Measurements from ENCODE around the gene SCN5A. TPM values are rescaled to one million over a fixed set of nuclear protein-coding genes. Genes with fewer than 3 reads are reported as not detected.

SCN5A gene
- total RNA-seq, 1 donor from 2014 or later = 3.3 TPM

GRCh38 chr3:38647217-38647970, 2.1 kb downstream of the SCN5A start:
- H3K79me2 ChIP-seq (ENCODE audit: insufficient read depth, low read length) = no peaks in the 10 kb centered on the region
- no peak for DNase-seq (ENCODE audit: low read depth)

GRCh38 chr3:38646630-38647029, 2.9 kb downstream of the SCN5A start:
- H2AFZ ChIP-seq (ENCODE audit: low read depth, low read length) = no peak overlapping the region
- Mint-ChIP-seq H3K27ac (ENCODE audit: unreplicated experiment) (no peak overlapping the region), H3K4me3 (ENCODE audit: unreplicated experiment) (no peak overlapping the region), H3K9me3 (ENCODE audit: unreplicated experiment) (no peaks in the 10 kb centered on the region), H3K27me3 (ENCODE audit: low read depth, unreplicated experiment) (peaks cover 12% of the 10 kb centered on the region), H3K36me3 (ENCODE audit: low read depth, unreplicated experiment) (no peaks in the 10 kb centered on the region), H3K4me1 (ENCODE audit: low read depth, unreplicated experiment) (no peaks in the 10 kb centered on the region)
- no peak for DNase-seq (ENCODE audit: low read depth)
- H3K79me2 ChIP-seq (ENCODE audit: insufficient read depth, low read length) = no peaks in the 10 kb centered on the region
- no peak overlapping the region for H3K27ac ChIP-seq (ENCODE audit: low read depth, low read length)
- no peak overlapping the region for H3K9ac ChIP-seq (ENCODE audit: low read length)
- no peak overlapping the region for H3K4me3 ChIP-seq (ENCODE audit: insufficient read depth, low read depth, low read length)
- no peak for FAIRE-seq
- TF ChIP-seq CTCF (IDR thresholded peaks at IDR 0.05; ENCODE audit: insufficient read depth, low read depth, low read length) (peak; percentile 37), EZH2 (IDR thresholded peaks at IDR 0.05; ENCODE audit: insufficient read depth, low read length) (no peak)
- no peaks in the 10 kb centered on the region for H3K36me3 ChIP-seq (ENCODE audit: insufficient read depth, low read length)
- no peaks in the 10 kb centered on the region for H3K9me3 ChIP-seq (ENCODE audit: insufficient read depth, low read depth, low read length)
- H3K4me2 ChIP-seq (ENCODE audit: low read length) = no peak overlapping the region
- H3K4me1 ChIP-seq (ENCODE audit: insufficient read depth, low read length) = no peaks in the 10 kb centered on the region
- peaks cover 42% of the 10 kb centered on the region for H3K27me3 ChIP-seq (ENCODE audit: insufficient read depth, low read length)
- no peaks in the 10 kb centered on the region for H4K20me1 ChIP-seq (ENCODE audit: insufficient read depth, low read length)

More at GRCh38 chr3:38647217-38647970, 2.1 kb downstream of the SCN5A start:
- H3K27ac Mint-ChIP-seq (ENCODE audit: unreplicated experiment) = no peak overlapping the region
- H3K27me3 ChIP-seq (ENCODE audit: insufficient read depth, low read length) = peaks cover 39% of the 10 kb centered on the region
- no peaks in the 10 kb centered on the region for H4K20me1 ChIP-seq (ENCODE audit: insufficient read depth, low read length)
- no peaks in the 10 kb centered on the region for H3K4me1 Mint-ChIP-seq (ENCODE audit: low read depth, unreplicated experiment)
- H3K4me2 ChIP-seq (ENCODE audit: low read length) = no peak overlapping the region
- no peak for FAIRE-seq
- H3K27ac ChIP-seq (ENCODE audit: low read depth, low read length) = no peak overlapping the region
- H3K27me3 Mint-ChIP-seq (ENCODE audit: low read depth, unreplicated experiment) = peaks cover 14% of the 10 kb centered on the region
- H3K36me3 Mint-ChIP-seq (ENCODE audit: low read depth, unreplicated experiment) = no peaks in the 10 kb centered on the region
- no peaks in the 10 kb centered on the region for H3K9me3 Mint-ChIP-seq (ENCODE audit: unreplicated experiment)
- no peaks in the 10 kb centered on the region for H3K9me3 ChIP-seq (ENCODE audit: insufficient read depth, low read depth, low read length)
- H3K9ac ChIP-seq (ENCODE audit: low read length) = no peak overlapping the region
- H2AFZ ChIP-seq (ENCODE audit: low read depth, low read length) = no peak overlapping the region
- no peaks in the 10 kb centered on the region for H3K4me1 ChIP-seq (ENCODE audit: insufficient read depth, low read length)
- no peak for TF ChIP-seq CTCF (IDR thresholded peaks at IDR 0.05; ENCODE audit: insufficient read depth, low read depth, low read length)
- no peak for TF ChIP-seq EZH2 (IDR thresholded peaks at IDR 0.05; ENCODE audit: insufficient read depth, low read length)
- H3K4me3 ChIP-seq (ENCODE audit: insufficient read depth, low read depth, low read length) = no peak overlapping the region
- H3K36me3 ChIP-seq (ENCODE audit: insufficient read depth, low read length) = no peaks in the 10 kb centered on the region
- no peak overlapping the region for H3K4me3 Mint-ChIP-seq (ENCODE audit: unreplicated experiment)

- FAIRE-seq = no peak
Observed at GRCh38 chr3:38646062-38646461, 3.4 kb downstream of the SCN5A start.

More at GRCh38 chr3:38646062-38646461, 3.4 kb downstream of the SCN5A start:
- Mint-ChIP-seq H3K4me3 (ENCODE audit: unreplicated experiment) (no peak overlapping the region), H3K27me3 (ENCODE audit: low read depth, unreplicated experiment) (peaks cover 14% of the 10 kb centered on the region), H3K9me3 (ENCODE audit: unreplicated experiment) (no peaks in the 10 kb centered on the region), H3K36me3 (ENCODE audit: low read depth, unreplicated experiment) (no peaks in the 10 kb centered on the region), H3K4me1 (ENCODE audit: low read depth, unreplicated experiment) (no peaks in the 10 kb centered on the region), H3K27ac (ENCODE audit: unreplicated experiment) (no peak overlapping the region)
- H4K20me1 ChIP-seq (ENCODE audit: insufficient read depth, low read length) = no peaks in the 10 kb centered on the region
- no peaks in the 10 kb centered on the region for H3K9me3 ChIP-seq (ENCODE audit: insufficient read depth, low read depth, low read length)
- no peak for TF ChIP-seq CTCF (IDR thresholded peaks at IDR 0.05; ENCODE audit: insufficient read depth, low read depth, low read length)
- TF ChIP-seq EZH2 (IDR thresholded peaks at IDR 0.05; ENCODE audit: insufficient read depth, low read length) = no peak
- H3K27ac ChIP-seq (ENCODE audit: low read depth, low read length) = no peak overlapping the region
- H3K4me1 ChIP-seq (ENCODE audit: insufficient read depth, low read length) = no peaks in the 10 kb centered on the region
- no peak for DNase-seq (ENCODE audit: low read depth)
- H3K36me3 ChIP-seq (ENCODE audit: insufficient read depth, low read length) = no peaks in the 10 kb centered on the region
- no peaks in the 10 kb centered on the region for H3K79me2 ChIP-seq (ENCODE audit: insufficient read depth, low read length)
- no peak overlapping the region for H3K4me3 ChIP-seq (ENCODE audit: insufficient read depth, low read depth, low read length)
- no peak overlapping the region for H3K9ac ChIP-seq (ENCODE audit: low read length)
- no peak overlapping the region for H3K4me2 ChIP-seq (ENCODE audit: low read length)
- no peak overlapping the region for H2AFZ ChIP-seq (ENCODE audit: low read depth, low read length)
- H3K27me3 ChIP-seq (ENCODE audit: insufficient read depth, low read length) = peaks cover 44% of the 10 kb centered on the region
